IMR-90 (cell line): Measurements from ENCODE around the gene NUBP2. TPM values are rescaled to one million over a fixed set of nuclear protein-coding genes. Genes with fewer than 3 reads are reported as not detected.

Source experiments
- ATAC-seq: fragments of 200-7000 bp; cut with Tn5 transposase; 2 replicates; pipeline ENCODE4 v1.9.1; 2020; ENCODE audit warnings: low read depth, mild to moderate bottlenecking, moderate library complexity
- BruUV-seq: library from RNA; stranded (reverse); fragments of 400-500 nt; replicated peaks from 2 replicates; lab custom pipeline; 2021; lab: Mats Ljungman, UMichigan
- CTCF ChIA-PET: fragments of 300-600 bp; formaldehyde crosslinking; extraction: SDS; loops from one replicate; lab custom pipeline; 2021; ENCODE audit warnings: antibody characterized with exemption; lab: Yijun Ruan, JAX
- POLR2A ChIA-PET: fragments of 300-600 bp; sonication (Branson Sonifier 250); formaldehyde crosslinking; loops from one replicate; lab custom pipeline; 2022; ENCODE audit warnings: antibody characterized with exemption; ENCODE audit not compliant: unreplicated experiment; lab: Charles Lee
- DNase-seq: peaks from one replicate; pipeline ENCODE4 v3.0.0; 2013
- H2AFZ ChIP-seq: replicated peaks from 2 replicates; pipeline ENCODE3; 2013; ENCODE audit warnings: low read length, mild to moderate bottlenecking; ENCODE audit not compliant: poor library complexity
- H2AK5ac ChIP-seq: 2 replicates; pipeline ENCODE4 v1.6.1; 2013; ENCODE audit warnings: low read depth, low read length, inconsistent platforms
- H2AK9ac ChIP-seq: replicated peaks from 2 replicates; pipeline ENCODE3; 2013; ENCODE audit warnings: mild to moderate bottlenecking, low read depth, low read length, moderate library complexity; ENCODE audit not compliant: poor library complexity
- H2BK120ac ChIP-seq: 2 replicates; pipeline ENCODE4 v1.6.1; 2013; ENCODE audit warnings: low read depth, low read length, inconsistent platforms
- H2BK15ac ChIP-seq: 3 replicates; pipeline ENCODE4 v1.6.1; 2013; ENCODE audit warnings: low read depth, low read length, inconsistent platforms
- H2BK20ac ChIP-seq: 2 replicates; pipeline ENCODE4 v1.6.1; 2013; ENCODE audit warnings: low read depth, mild to moderate bottlenecking, inconsistent platforms, low read length, moderate library complexity
- H2BK5ac ChIP-seq: 2 replicates; pipeline ENCODE4 v1.6.1; 2013; ENCODE audit warnings: mild to moderate bottlenecking, low read depth, low read length, inconsistent platforms; ENCODE audit not compliant: poor library complexity, severe bottlenecking
- H3K14ac ChIP-seq: replicated peaks from 2 replicates; pipeline ENCODE4 v1.6.1; 2013; ENCODE audit warnings: low read depth, low read length, inconsistent platforms
- H3K18ac ChIP-seq: 2 replicates; pipeline ENCODE4 v1.6.1; 2013; ENCODE audit warnings: low read depth, low read length, control low read depth
- H3K23ac ChIP-seq: 2 replicates; pipeline ENCODE4 v1.6.1; 2013; ENCODE audit warnings: low read depth, low read length, inconsistent platforms
- H3K27ac ChIP-seq: 2 replicates; pipeline ENCODE4 v1.5.1; 2013; ENCODE audit warnings: mild to moderate bottlenecking, control low read depth, low read length; ENCODE audit not compliant: insufficient read depth
- H3K27me3 ChIP-seq: 2 replicates; pipeline ENCODE4 v1.6.1; 2013; ENCODE audit warnings: low read length; ENCODE audit not compliant: control insufficient read depth, insufficient read depth
- H3K36me3 ChIP-seq: 2 replicates; pipeline ENCODE4 v1.6.1; 2013; ENCODE audit warnings: low read length, mixed read lengths; ENCODE audit not compliant: control insufficient read depth, insufficient read depth
- H3K4ac ChIP-seq: 2 replicates; pipeline ENCODE4 v1.6.1; 2013; ENCODE audit warnings: low read depth, low read length, inconsistent platforms
- H3K4me1 ChIP-seq: 2 replicates; pipeline ENCODE4 v1.6.1; 2013; ENCODE audit warnings: low read length, mixed read lengths; ENCODE audit not compliant: control insufficient read depth, insufficient read depth
- H3K4me2 ChIP-seq: 2 replicates; pipeline ENCODE4 v1.6.1; 2013; ENCODE audit warnings: low read depth, mild to moderate bottlenecking, control low read depth, low read length, moderate library complexity
- H3K4me3 ChIP-seq: 2 replicates; pipeline ENCODE4 v1.5.1; 2013; ENCODE audit warnings: low read depth, mild to moderate bottlenecking, control low read depth, low read length, moderate library complexity; ENCODE audit not compliant: insufficient read depth
- H3K56ac ChIP-seq: 2 replicates; pipeline ENCODE4 v1.6.1; 2013; ENCODE audit warnings: low read length, inconsistent platforms; ENCODE audit not compliant: insufficient read depth; ENCODE audit errors: extremely low read depth
- H3K79me1 ChIP-seq, 2 experiments: 2 replicates each; pipeline ENCODE4 v1.6.1; 2013; ENCODE audit warnings: low read length in 2 of 2, inconsistent platforms in 1 of 2, low read depth in 1 of 2
- H3K9ac ChIP-seq: 2 replicates; pipeline ENCODE4 v1.6.1; 2013; ENCODE audit warnings: low read depth, low read length, control low read depth
- H3K9me1 ChIP-seq: 2 replicates; pipeline ENCODE4 v1.6.1; 2013; ENCODE audit warnings: low read length, inconsistent platforms; ENCODE audit not compliant: insufficient read depth
- H3K9me3 ChIP-seq: 2 replicates; pipeline ENCODE4 v1.6.1; 2013; ENCODE audit warnings: low read length; ENCODE audit not compliant: control insufficient read depth, insufficient read depth
- H4K20me1 ChIP-seq: 2 replicates; pipeline ENCODE4 v1.6.1; 2013; ENCODE audit warnings: low read length, inconsistent platforms; ENCODE audit not compliant: insufficient read depth
- H4K5ac ChIP-seq: 2 replicates; pipeline ENCODE4 v1.6.1; 2013; ENCODE audit warnings: mild to moderate bottlenecking, low read depth, low read length, control low read depth
- H4K8ac ChIP-seq, 2 experiments: 2 replicates each; pipeline ENCODE4 v1.6.1; 2013; ENCODE audit warnings: low read depth in 2 of 2, low read length in 2 of 2, control low read depth in 1 of 2, inconsistent platforms in 1 of 2
- H4K91ac ChIP-seq: 2 replicates; pipeline ENCODE4 v1.6.1; 2013; ENCODE audit warnings: low read depth, low read length, inconsistent platforms; ENCODE audit not compliant: insufficient read depth
- FOS ChIP-seq: fragments of 150-350 bp; IDR thresholded peaks from 2 replicates; pipeline ENCODE4 v1.6.1; 2016; ENCODE audit warnings: low read depth, low read length
- MXI1 ChIP-seq: IDR thresholded peaks from 2 replicates; pipeline ENCODE4 v1.6.1; 2012; ENCODE audit warnings: low read depth, mild to moderate bottlenecking, low read length, moderate library complexity, borderline replicate concordance
- POLR2A ChIP-seq: IDR thresholded peaks from 2 replicates; pipeline ENCODE4 v1.6.1; 2012; ENCODE audit warnings: mild to moderate bottlenecking, low read depth, low read length
- RAD21 ChIP-seq: IDR thresholded peaks from 2 replicates; pipeline ENCODE4 v1.6.1; 2012; ENCODE audit warnings: low read length, improper control_type of control experiment
- RCOR1 ChIP-seq: IDR thresholded peaks from 2 replicates; pipeline ENCODE4 v1.6.1; 2012; ENCODE audit warnings: mild to moderate bottlenecking, low read length, improper control_type of control experiment; ENCODE audit not compliant: insufficient replicate concordance
- WGBS, 2 experiments: methylation state at CpG; one replicate each; pipeline versions ENCODE4 v1.1.5 to v1.1.7; 2013; ENCODE audit warnings: missing lambda C conversion rate in 2 of 2; ENCODE audit not compliant: insufficient read length in 1 of 2; ENCODE audit errors: extremely low coverage in 2 of 2; 5-methylcytosine and 5-hydroxymethylcytosine counted together
- dilution Hi-C: fragments of 300-500 bp; cut with HindIII; formaldehyde crosslinking; loops from one replicate; pipeline ENCODE4 v1.14.3; 2018; ENCODE audit warnings: low sequenced_read_pairs; ENCODE audit not compliant: unreplicated experiment
- in situ Hi-C: fragments of 300-500 bp; cut with MboI; formaldehyde crosslinking; loops from 3 replicates; pipeline ENCODE4 v1.14.3; 2019; ENCODE audit warnings: low sequenced_read_pairs, inconsistent platforms, mixed read lengths
- intact Hi-C: fragments of 100-400 bp; cut with micrococcal nuclease; formaldehyde crosslinking; loops from 2 replicates; pipeline ENCODE4 v1.10.0; 2022
- polyA plus RNA-seq, 3 experiments: library from polyadenylated mRNA; depleted of rRNA; stranded (reverse); fragments of >200 nt; gene quantifications; 2 replicates each; pipeline ENCODE4 v1.2.3, GENCODE V29; 2012; ENCODE audit warnings: low replicate concordance in 1 of 3
- total RNA-seq: library from RNA; depleted of rRNA; stranded (reverse); fragments of >200 nt; gene quantifications from 2 replicates; pipeline ENCODE4 v1.2.3, GENCODE V29; 2012

The NUBP2 gene
- total and polyA plus RNA-seq, 2 of the 4 experiments (the other 2 are of a cell fraction), result 62.6 to 131 TPM

GRCh38 chr16:1822801-1823200, 40.0 kb downstream of the NUBP2 start:
- H3K9ac ChIP-seq, result no peak overlapping the region
- no peak overlapping the region for H3K27ac ChIP-seq
- ATAC-seq (no peak), DNase-seq (no peak)
- H3K4me1 ChIP-seq, result peaks cover 4% of the 10 kb centered on the region; the same call in 1 of the 2 replicates
- no peak overlapping the region for H4K5ac ChIP-seq
- no peak overlapping the region for H3K14ac ChIP-seq
- H3K18ac ChIP-seq, result no peak overlapping the region
- H3K9me1 ChIP-seq, result no peaks in the 10 kb centered on the region; the same call in 1 of the 2 replicates
- H4K20me1 ChIP-seq, result peaks cover 7% of the 10 kb centered on the region; the same call in 1 of the 2 replicates
- no peak overlapping the region for H3K23ac ChIP-seq
- ChIA-PET POLR2A (no interaction called here), CTCF (interaction anchor here (0.6 kb wide), 1 partner anchor 24 kb away, joined by 5 read pairs; no protein-coding TSS in a partner anchor)
- no peaks in the 10 kb centered on the region for H3K27me3 ChIP-seq
- H2AFZ ChIP-seq, result no peak overlapping the region
- no peaks in the 10 kb centered on the region for H3K9me3 ChIP-seq
- in situ Hi-C loops, result no loop called here
- H2BK120ac ChIP-seq, result no peak overlapping the region
- peaks cover 10% of the 10 kb centered on the region for H3K36me3 ChIP-seq
- intact Hi-C loops, result no loop called here
- no peak overlapping the region for H4K91ac ChIP-seq
- H3K4me3 ChIP-seq, result no peak overlapping the region
- dilution Hi-C loops, result no loop called here
- no peak overlapping the region for H2BK20ac ChIP-seq
- TF ChIP-seq POLR2A (no peak), FOS (no peak), RCOR1 (no peak), MXI1 (no peak), RAD21 (no peak)
- H2BK15ac ChIP-seq, result no peak overlapping the region
- WGBS, 2 experiments, result 97% methylated on average over 8 of the region's 16 CpGs; no CpG with 5 or more reads in 1 of the 2 experiments
- BruUV-seq, result no TSS peak
- peaks cover 8 to 37% of the 10 kb centered on the region in 2 experiments; a peak in 3 of 4 replicates for H3K79me1 ChIP-seq
- no peak overlapping the region for H3K4me2 ChIP-seq
- no peak overlapping the region for H2AK5ac ChIP-seq
- H2BK5ac ChIP-seq, result no peak overlapping the region
- no peak overlapping the region for H2AK9ac ChIP-seq
- H3K4ac ChIP-seq, result no peak overlapping the region
- H4K8ac ChIP-seq, result no peak overlapping the region
- no peak overlapping the region for H3K56ac ChIP-seq
